PC-3 (cell line): ENCODE measurements around the gene C1QTNF6. TPM values are rescaled to one million over a fixed set of nuclear protein-coding genes. Genes with fewer than 3 reads are reported as not detected.

Source experiments
- ATAC-seq: fragments of 200-7000 bp; cut with Tn5 transposase; 2 replicates; pipeline ENCODE4 v1.9.1; 2020; ENCODE audit warnings: mild to moderate bottlenecking, moderate library complexity
- BruUV-seq: library from RNA; stranded (reverse); fragments of 400-500 nt; replicated peaks from 2 replicates; lab custom pipeline; 2021; lab: Mats Ljungman, UMichigan
- CTCF ChIA-PET: fragments of 300-600 bp; sonication (Branson Sonifier 250); formaldehyde crosslinking; loops from one replicate; lab custom pipeline; 2022; ENCODE audit warnings: antibody characterized with exemption; lab: Charles Lee
- POLR2A ChIA-PET: fragments of 300-600 bp; sonication (Branson Sonifier 250); formaldehyde crosslinking; loops from one replicate; lab custom pipeline; 2022; ENCODE audit warnings: antibody characterized with exemption; ENCODE audit not compliant: unreplicated experiment; lab: Charles Lee
- DNase-seq: peaks from one replicate; pipeline ENCODE4 v3.0.0-alpha.2; 2015
- H2AFZ ChIP-seq: fragments of 300-600 bp; sonication (generic); 2 replicates; pipeline ENCODE4 v1.6.0; 2016; ENCODE audit warnings: antibody characterized with exemption, low read length
- H3F3A ChIP-seq: fragments of 300-600 bp; sonication (generic); one replicate; pipeline ENCODE4 v1.6.0; 2017; ENCODE audit warnings: antibody characterized with exemption, low read length, control low read depth, mild to moderate bottlenecking; ENCODE audit not compliant: unreplicated experiment
- H3K27ac ChIP-seq: fragments of 300-600 bp; sonication (generic); 2 replicates; pipeline ENCODE4 v1.5.1; 2016; ENCODE audit warnings: mild to moderate bottlenecking, low read length
- H3K27me3 ChIP-seq: fragments of 300-600 bp; sonication (generic); 2 replicates; pipeline ENCODE4 v1.6.1; 2016; ENCODE audit warnings: low read length, mixed read lengths
- H3K36me3 ChIP-seq: fragments of 300-600 bp; sonication (generic); 2 replicates; pipeline ENCODE4 v1.6.1; 2016; ENCODE audit warnings: low read depth, mixed run types, low read length, mixed read lengths
- H3K4me1 ChIP-seq: fragments of 300-600 bp; sonication (generic); 2 replicates; pipeline ENCODE4 v1.5.1; 2016; ENCODE audit warnings: low read length; ENCODE audit not compliant: insufficient read depth
- H3K4me2 ChIP-seq: fragments of 300-600 bp; sonication (generic); 2 replicates; pipeline ENCODE4 v1.6.0; 2016; ENCODE audit warnings: low read length
- H3K4me3 ChIP-seq: fragments of 300-600 bp; sonication (generic); 2 replicates; pipeline ENCODE4 v1.5.1; 2016; ENCODE audit warnings: mild to moderate bottlenecking, low read length, mixed read lengths
- H3K79me2 ChIP-seq: fragments of 300-600 bp; sonication (generic); 2 replicates; pipeline ENCODE4 v1.6.1; 2017; ENCODE audit warnings: low read length, mixed read lengths
- H3K9ac ChIP-seq: fragments of 300-600 bp; sonication (generic); 2 replicates; pipeline ENCODE4 v1.6.0; 2016; ENCODE audit warnings: mild to moderate bottlenecking, low read length
- H3K9me2 ChIP-seq: fragments of 300-600 bp; sonication (generic); replicated peaks from 2 replicates; pipeline ENCODE4 v1.6.1; 2016; ENCODE audit warnings: mixed run types, low read length, mixed read lengths
- H3K9me3 ChIP-seq: fragments of 300-600 bp; sonication (generic); 2 replicates; pipeline ENCODE4 v1.6.1; 2016; ENCODE audit warnings: low read length, mixed read lengths
- H4K20me1 ChIP-seq: fragments of 300-600 bp; sonication (generic); 2 replicates; pipeline ENCODE4 v1.6.1; 2016; ENCODE audit warnings: low read length, mixed read lengths
- CTCF ChIP-seq: fragments of 300-600 bp; sonication (generic); conservative IDR thresholded peaks from 2 replicates; pipeline ENCODE4 v1.5.1; 2017; ENCODE audit warnings: antibody characterized with exemption, low read depth, mild to moderate bottlenecking, low read length
- EZH2 ChIP-seq: fragments of 300-600 bp; sonication (generic); IDR thresholded peaks from one replicate; pipeline ENCODE4 v1.6.1; 2017; ENCODE audit warnings: antibody characterized with exemption, mild to moderate bottlenecking, low read length; ENCODE audit not compliant: unreplicated experiment
- EZH2phosphoT487 ChIP-seq: fragments of 300-600 bp; sonication (generic); IDR thresholded peaks from 2 replicates; pipeline ENCODE4 v1.6.1; 2018; ENCODE audit warnings: mild to moderate bottlenecking, antibody characterized with exemption, low read length, borderline replicate concordance
- intact Hi-C: fragments of 100-400 bp; cut with micrococcal nuclease; formaldehyde crosslinking; loops from 2 replicates; pipeline ENCODE4 v1.9.0; 2023
- total RNA-seq: library from RNA; depleted of rRNA; stranded (reverse); fragments of >200 nt; gene quantifications from 2 replicates; pipeline ENCODE4 v1.2.3, GENCODE V29; 2014

C1QTNF6 gene
- total RNA-seq, 1 experiment from 2014 or later: 3.8 TPM

- H3K79me2 ChIP-seq: no peaks in the 10 kb centered on the region
- H3K36me3 ChIP-seq: no peaks in the 10 kb centered on the region
- H3K27ac ChIP-seq: no peak overlapping the region
- H3K27me3 ChIP-seq: no peaks in the 10 kb centered on the region
- DNase-seq (no peak), ATAC-seq (no peak)
- H3K9me3 ChIP-seq: no peaks in the 10 kb centered on the region
- no peaks in the 10 kb centered on the region for H4K20me1 ChIP-seq
- no peak overlapping the region for H3K4me3 ChIP-seq
- no peak overlapping the region for H2AFZ ChIP-seq
- intact Hi-C loops: no loop called here
- no peak overlapping the region for H3K4me2 ChIP-seq
- H3K4me1 ChIP-seq: no peaks in the 10 kb centered on the region; the same call in 1 of the 2 replicates
- H3K9me2 ChIP-seq: no peaks in the 10 kb centered on the region
- TF ChIP-seq EZH2: no peak
- no peak for TF ChIP-seq EZH2phosphoT487
- no peak for TF ChIP-seq CTCF
- ChIA-PET POLR2A (no interaction called here), CTCF (interaction anchor here (0.5 kb wide), 1 partner anchor 12 kb away, joined by 3 read pairs; no protein-coding TSS in a partner anchor)
- no peaks in the 10 kb centered on the region for H3F3A ChIP-seq
- BruUV-seq: no TSS peak
- H3K9ac ChIP-seq: no peak overlapping the region
These were observed 8.2 kb downstream of the C1QTNF6 start for GRCh38 chr22:37179622-37180420.

- intact Hi-C loops: no loop called here
- CTCF ChIA-PET: no interaction called here
- BruUV-seq: no TSS peak
These were observed 8.9 kb downstream of the C1QTNF6 start for GRCh38 chr22:37179126-37179470.

More at GRCh38 chr22:37179126-37179470, 8.9 kb downstream of the C1QTNF6 start:
- Histone ChIP-seq H3K9ac (no peak overlapping the region), H3K27me3 (no peaks in the 10 kb centered on the region), H4K20me1 (no peaks in the 10 kb centered on the region), H3K9me2 (no peaks in the 10 kb centered on the region), H3K4me2 (no peak overlapping the region), H3K27ac (no peak overlapping the region), H3K4me3 (no peak overlapping the region), H3K9me3 (no peaks in the 10 kb centered on the region), H3K36me3 (no peaks in the 10 kb centered on the region), H3F3A (no peaks in the 10 kb centered on the region), H2AFZ (no peak overlapping the region), H3K79me2 (no peaks in the 10 kb centered on the region), H3K4me1 (no peaks in the 10 kb centered on the region; the same call in 1 of the 2 replicates)
- ATAC-seq: no peak
- TF ChIP-seq EZH2phosphoT487: no peak
- TF ChIP-seq EZH2: no peak
- no peak for TF ChIP-seq CTCF
- no peak for DNase-seq
- POLR2A ChIA-PET: no interaction called here
